SK-N-SH (cell line): ENCODE measurements around the gene CCNK. TPM values are rescaled to one million over a fixed set of nuclear protein-coding genes. Genes with fewer than 3 reads are reported as not detected.

Source experiments
- CTCF ChIA-PET: fragments of 300-600, 350-600 bp; formaldehyde crosslinking; extraction: SDS; loops from one replicate; lab custom pipeline; 2021; lab: Yijun Ruan, JAX
- POLR2A ChIA-PET: fragments of 350-600 bp; sonication (Branson Sonifier 250); formaldehyde crosslinking; extraction: SDS; loops from one replicate; lab custom pipeline; 2020; ENCODE audit warnings: antibody characterized with exemption, inconsistent platforms; lab: Yijun Ruan, JAX
- DNase-seq: peaks from one replicate; pipeline ENCODE4 v3.0.0; 2012
- H2AFZ ChIP-seq: fragments of 200-600 bp; sonication (generic); 2 replicates; pipeline ENCODE4 v1.8.1; 2016; ENCODE audit warnings: antibody characterized with exemption, mild to moderate bottlenecking, low read depth
- H3F3A ChIP-seq: fragments of 200-600 bp; sonication (generic); replicated peaks from 2 replicates; pipeline ENCODE3; 2016; ENCODE audit warnings: antibody characterized with exemption, mild to moderate bottlenecking; ENCODE audit not compliant: insufficient read depth
- H3K27ac ChIP-seq, 2 experiments: fragments of 200-500 bp in 1 of 2; fragments of 200-600 bp in 1 of 2; sonication (Bioruptor generic) in 1 of 2; sonication (generic), shearing (Covaris generic) in 1 of 2; 2 replicates each; pipeline versions ENCODE4 v1.5.1 to v1.6.1; 2014 to 2016; ENCODE audit warnings: low read depth in 2 of 2, inconsistent platforms in 1 of 2, low read length in 1 of 2, mild to moderate bottlenecking in 1 of 2, mixed read lengths in 1 of 2
- H3K27me3 ChIP-seq: fragments of 200-600 bp; sonication (generic), shearing (Covaris generic); 2 replicates; pipeline ENCODE4 v1.6.1; 2016; ENCODE audit warnings: mixed run types; ENCODE audit not compliant: insufficient read depth
- H3K36me3 ChIP-seq, 2 experiments: fragments of 200-500 bp in 1 of 2; fragments of 200-600 bp in 1 of 2; sonication (Bioruptor generic) in 1 of 2; sonication (generic) in 1 of 2; replicated peaks in 1 of 2; 2 replicates each; pipeline versions ENCODE3 to v1.5.1; 2014 to 2016; ENCODE audit warnings: low read length in 1 of 2, mild to moderate bottlenecking in 1 of 2; ENCODE audit not compliant: insufficient read depth in 2 of 2, control insufficient read depth in 1 of 2
- H3K4me1 ChIP-seq, 2 experiments: fragments of 200-500 bp in 1 of 2; fragments of 200-600 bp in 1 of 2; sonication (Bioruptor generic) in 1 of 2; sonication (generic), shearing (Covaris generic) in 1 of 2; 2 replicates each; pipeline versions ENCODE4 v1.5.1 to v1.6.1; 2014 to 2016; ENCODE audit warnings: low read depth in 1 of 2, low read length in 1 of 2, mixed run types in 1 of 2; ENCODE audit not compliant: insufficient read depth in 2 of 2, control insufficient read depth in 1 of 2
- H3K4me2 ChIP-seq: fragments of 200-600 bp; sonication (generic), shearing (Covaris generic); 2 replicates; pipeline ENCODE4 v1.6.1; 2017; ENCODE audit warnings: mixed run types
- H3K4me3 ChIP-seq, 2 experiments: fragments of 200-500 bp in 1 of 2; fragments of 200-600 bp in 1 of 2; sonication (Bioruptor generic) in 1 of 2; sonication (generic), shearing (Covaris generic) in 1 of 2; 2 replicates each; pipeline versions ENCODE4 v1.5.1 to v1.8.1; 2014 to 2016; ENCODE audit warnings: low read depth in 2 of 2, inconsistent platforms in 1 of 2, low read length in 1 of 2, mild to moderate bottlenecking in 1 of 2, mixed read lengths in 1 of 2, moderate library complexity in 1 of 2
- H3K79me2 ChIP-seq: fragments of 200-600 bp; sonication (generic); 2 replicates; pipeline ENCODE4 v1.8.1; 2017; ENCODE audit warnings: mild to moderate bottlenecking; ENCODE audit not compliant: insufficient read depth
- H3K9ac ChIP-seq: fragments of 200-600 bp; sonication (generic); 2 replicates; pipeline ENCODE4 v1.6.1; 2017; ENCODE audit warnings: mixed run types
- H3K9me2 ChIP-seq: fragments of 200-600 bp; sonication (generic); 2 replicates; pipeline ENCODE4 v1.6.1; 2017; ENCODE audit warnings: mixed run types
- H3K9me3 ChIP-seq: fragments of 200-600 bp; sonication (generic); 2 replicates; pipeline ENCODE4 v1.6.1; 2017; ENCODE audit warnings: mixed run types, mild to moderate bottlenecking, moderate library complexity
- H4K20me1 ChIP-seq: fragments of 200-600 bp; sonication (generic); 2 replicates; pipeline ENCODE4 v1.6.1; 2017; ENCODE audit warnings: mild to moderate bottlenecking, mixed run types; ENCODE audit not compliant: insufficient read depth
- FOXM1 ChIP-seq: IDR thresholded peaks from 2 replicates; pipeline ENCODE4 v1.4.0; 2012; ENCODE audit warnings: low read depth, mild to moderate bottlenecking
- YY1 ChIP-seq: IDR thresholded peaks from 2 replicates; pipeline ENCODE4 v1.4.0; 2012; ENCODE audit warnings: low read depth, mild to moderate bottlenecking
- WGBS: methylation state at CpG from one replicate; pipeline ENCODE4 v1.1.6; 2017; ENCODE audit warnings: low lambda C conversion rate; 5-methylcytosine and 5-hydroxymethylcytosine counted together
- polyA plus RNA-seq, 3 experiments: library from polyadenylated mRNA; depleted of rRNA; stranded (reverse); fragments of >200 nt; gene quantifications; 2 replicates each; pipeline ENCODE4 v1.2.3, GENCODE V29; 2012
- TF ChIP-seq, protein P1 (sequence below): IDR thresholded peaks from 2 replicates; pipeline ENCODE4 v1.4.0; 2012; ENCODE audit warnings: low read depth, borderline replicate concordance
- TF ChIP-seq, protein P2 (sequence below): IDR thresholded peaks from 2 replicates; pipeline ENCODE4 v1.4.0; 2012; ENCODE audit warnings: low read depth
- TF ChIP-seq, protein P3 (sequence below): IDR thresholded peaks from 2 replicates; pipeline ENCODE4 v1.4.0; 2012; ENCODE audit warnings: low read depth, borderline replicate concordance
- TF ChIP-seq, protein P4 (sequence below): IDR thresholded peaks from 2 replicates; pipeline ENCODE4; 2012
- TF ChIP-seq, protein P5 (sequence below): fragments of 150-350 bp; IDR thresholded peaks from 2 replicates; pipeline ENCODE4 v1.6.1; 2016; ENCODE audit warnings: mild to moderate bottlenecking, low read depth, low read length

CCNK gene
- polyA plus RNA-seq, 1 of the 3 experiments (the other 2 are of a cell fraction) = 14.6 TPM

DNA sequence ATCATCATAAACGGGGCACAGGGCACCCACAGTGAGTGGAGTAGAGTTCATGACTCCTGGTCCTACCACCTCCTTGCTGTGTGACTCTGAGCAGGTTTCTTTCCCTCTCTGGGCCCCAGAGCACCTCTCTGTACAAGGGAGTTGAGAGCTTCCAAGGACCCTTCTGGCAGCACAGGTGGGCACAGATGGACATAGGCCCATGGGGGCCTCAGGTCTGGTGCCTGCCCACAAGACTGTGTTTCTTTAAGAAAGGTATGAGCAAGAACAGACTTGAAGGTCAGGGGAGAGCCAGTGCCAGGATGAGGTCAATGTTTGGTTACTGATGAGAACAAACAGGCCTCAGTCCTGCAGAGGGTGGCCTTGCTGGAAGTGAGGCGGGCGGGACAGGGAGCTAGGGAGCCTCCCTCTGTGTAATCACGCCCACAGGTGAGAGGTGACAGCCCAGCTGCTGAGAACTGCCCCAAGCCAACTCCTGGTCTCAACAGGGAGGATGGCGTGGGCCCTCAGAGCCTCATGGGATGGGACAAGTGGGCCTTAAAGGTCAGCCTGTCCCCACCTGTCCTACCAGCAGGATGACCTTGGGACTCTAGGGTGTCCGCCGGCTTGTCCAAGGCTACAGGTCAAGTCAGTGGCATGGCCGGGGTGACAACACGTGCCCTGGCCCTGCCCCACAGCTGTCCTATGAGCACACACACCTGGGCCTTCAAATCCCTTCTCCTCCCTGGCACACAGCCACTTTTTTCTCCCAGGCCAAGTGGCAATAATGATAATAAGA is 73.7 kb downstream of the CCNK start:
- Histone ChIP-seq H3K4me2 (no peak overlapping the region), H3K4me1 (peaks cover 0 to 66% of the 10 kb centered on the region in 2 experiments; a peak in 1 of 4 replicates), H3K4me3 (no peak overlapping the region), H3K27ac (no peak overlapping the region; a peak in 1 of 4 replicates), H3K36me3 (no peaks in the 10 kb centered on the region), H3K27me3 (no peaks in the 10 kb centered on the region), H3K79me2 (peaks cover 80% of the 10 kb centered on the region; the same call in 1 of the 2 replicates), H4K20me1 (peaks cover 45% of the 10 kb centered on the region; the same call in 1 of the 2 replicates), H3K9me2 (no peaks in the 10 kb centered on the region), H2AFZ (no peak overlapping the region), H3K9me3 (no peaks in the 10 kb centered on the region), H3K9ac (no peak overlapping the region), H3F3A (no peaks in the 10 kb centered on the region)
- TF ChIP-seq, protein P1, sequence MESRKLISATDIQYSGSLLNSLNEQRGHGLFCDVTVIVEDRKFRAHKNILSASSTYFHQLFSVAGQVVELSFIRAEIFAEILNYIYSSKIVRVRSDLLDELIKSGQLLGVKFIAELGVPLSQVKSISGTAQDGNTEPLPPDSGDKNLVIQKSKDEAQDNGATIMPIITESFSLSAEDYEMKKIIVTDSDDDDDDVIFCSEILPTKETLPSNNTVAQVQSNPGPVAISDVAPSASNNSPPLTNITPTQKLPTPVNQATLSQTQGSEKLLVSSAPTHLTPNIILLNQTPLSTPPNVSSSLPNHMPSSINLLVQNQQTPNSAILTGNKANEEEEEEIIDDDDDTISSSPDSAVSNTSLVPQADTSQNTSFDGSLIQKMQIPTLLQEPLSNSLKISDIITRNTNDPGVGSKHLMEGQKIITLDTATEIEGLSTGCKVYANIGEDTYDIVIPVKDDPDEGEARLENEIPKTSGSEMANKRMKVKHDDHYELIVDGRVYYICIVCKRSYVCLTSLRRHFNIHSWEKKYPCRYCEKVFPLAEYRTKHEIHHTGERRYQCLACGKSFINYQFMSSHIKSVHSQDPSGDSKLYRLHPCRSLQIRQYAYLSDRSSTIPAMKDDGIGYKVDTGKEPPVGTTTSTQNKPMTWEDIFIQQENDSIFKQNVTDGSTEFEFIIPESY = no peak
- no peak for TF ChIP-seq FOXM1
- TF ChIP-seq YY1 = no peak
- TF ChIP-seq, protein P2, sequence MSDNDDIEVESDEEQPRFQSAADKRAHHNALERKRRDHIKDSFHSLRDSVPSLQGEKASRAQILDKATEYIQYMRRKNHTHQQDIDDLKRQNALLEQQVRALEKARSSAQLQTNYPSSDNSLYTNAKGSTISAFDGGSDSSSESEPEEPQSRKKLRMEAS = no peak
- TF ChIP-seq, protein P3, sequence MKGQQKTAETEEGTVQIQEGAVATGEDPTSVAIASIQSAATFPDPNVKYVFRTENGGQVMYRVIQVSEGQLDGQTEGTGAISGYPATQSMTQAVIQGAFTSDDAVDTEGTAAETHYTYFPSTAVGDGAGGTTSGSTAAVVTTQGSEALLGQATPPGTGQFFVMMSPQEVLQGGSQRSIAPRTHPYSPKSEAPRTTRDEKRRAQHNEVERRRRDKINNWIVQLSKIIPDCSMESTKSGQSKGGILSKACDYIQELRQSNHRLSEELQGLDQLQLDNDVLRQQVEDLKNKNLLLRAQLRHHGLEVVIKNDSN = no peak
- TF ChIP-seq, protein P4, sequence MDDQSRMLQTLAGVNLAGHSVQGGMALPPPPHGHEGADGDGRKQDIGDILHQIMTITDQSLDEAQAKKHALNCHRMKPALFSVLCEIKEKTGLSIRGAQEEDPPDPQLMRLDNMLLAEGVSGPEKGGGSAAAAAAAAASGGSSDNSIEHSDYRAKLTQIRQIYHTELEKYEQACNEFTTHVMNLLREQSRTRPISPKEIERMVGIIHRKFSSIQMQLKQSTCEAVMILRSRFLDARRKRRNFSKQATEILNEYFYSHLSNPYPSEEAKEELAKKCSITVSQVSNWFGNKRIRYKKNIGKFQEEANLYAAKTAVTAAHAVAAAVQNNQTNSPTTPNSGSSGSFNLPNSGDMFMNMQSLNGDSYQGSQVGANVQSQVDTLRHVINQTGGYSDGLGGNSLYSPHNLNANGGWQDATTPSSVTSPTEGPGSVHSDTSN = no peak
- TF ChIP-seq, protein P5, sequence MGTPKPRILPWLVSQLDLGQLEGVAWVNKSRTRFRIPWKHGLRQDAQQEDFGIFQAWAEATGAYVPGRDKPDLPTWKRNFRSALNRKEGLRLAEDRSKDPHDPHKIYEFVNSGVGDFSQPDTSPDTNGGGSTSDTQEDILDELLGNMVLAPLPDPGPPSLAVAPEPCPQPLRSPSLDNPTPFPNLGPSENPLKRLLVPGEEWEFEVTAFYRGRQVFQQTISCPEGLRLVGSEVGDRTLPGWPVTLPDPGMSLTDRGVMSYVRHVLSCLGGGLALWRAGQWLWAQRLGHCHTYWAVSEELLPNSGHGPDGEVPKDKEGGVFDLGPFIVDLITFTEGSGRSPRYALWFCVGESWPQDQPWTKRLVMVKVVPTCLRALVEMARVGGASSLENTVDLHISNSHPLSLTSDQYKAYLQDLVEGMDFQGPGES = no peak
- POLR2A ChIA-PET = interaction anchor here (2.1 kb wide), 1 partner anchor 10 kb away, joined by 5 read pairs; no protein-coding TSS in a partner anchor
- no peak for DNase-seq
- CTCF ChIA-PET = interaction anchor here (0.8 to 1.1 kb wide), 4 partner anchors 8 to 28 kb away, joined by 3 read pairs; no protein-coding TSS in a partner anchor
- 83% methylated on average over 7 of the region's 9 CpGs for WGBS
